HG03139 (cell line): ENCODE measurements around the gene MYO18B.

Experiments
- ATAC-seq: cut with Tn5 transposase; IDR thresholded peaks from one replicate; pipeline ENCODE4 v1.9.1; 2021; ENCODE audit not compliant: unreplicated experiment

The MYO18B gene

DNA sequence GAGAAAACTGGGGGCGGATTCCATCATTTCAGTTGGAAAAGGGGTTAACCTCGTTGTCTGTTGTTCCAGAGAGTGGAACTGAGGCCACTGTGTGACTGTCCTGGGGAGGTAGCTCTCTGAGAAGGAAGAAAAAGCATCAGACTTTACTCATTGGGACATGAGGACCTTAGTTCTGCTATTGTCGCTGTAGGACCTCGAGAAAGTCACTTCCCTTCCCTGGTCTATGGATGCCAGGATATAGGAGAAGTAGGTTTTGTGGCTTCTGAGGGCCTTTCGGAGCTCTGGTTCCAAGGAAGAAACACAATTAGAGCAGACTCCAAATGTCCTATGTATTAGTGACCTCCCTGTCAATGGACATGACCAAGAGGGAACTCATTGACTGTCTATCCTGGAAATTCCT, 6.2 kb downstream of the MYO18B start:
- ATAC-seq, result no peak

DNA sequence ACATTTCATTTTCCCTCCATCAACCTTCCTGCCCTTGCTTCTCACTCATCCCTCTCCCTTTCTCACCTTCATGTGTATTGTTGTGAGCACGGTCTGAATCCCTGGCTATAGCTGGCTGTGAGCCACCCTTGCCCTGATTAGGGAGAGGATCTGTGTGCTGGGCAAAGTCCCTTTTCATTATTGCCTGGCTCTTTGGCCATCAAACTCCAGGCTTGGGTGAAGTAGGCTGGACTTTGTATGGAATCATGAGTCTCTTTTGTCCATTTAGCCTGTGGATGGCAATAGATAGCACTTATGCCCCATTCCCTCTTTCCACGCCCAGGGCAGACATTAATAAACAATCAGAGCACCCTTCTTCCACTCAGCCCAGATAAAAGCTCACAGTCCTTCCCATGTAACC, 6.7 kb downstream of the MYO18B start:
- no peak for ATAC-seq

DNA sequence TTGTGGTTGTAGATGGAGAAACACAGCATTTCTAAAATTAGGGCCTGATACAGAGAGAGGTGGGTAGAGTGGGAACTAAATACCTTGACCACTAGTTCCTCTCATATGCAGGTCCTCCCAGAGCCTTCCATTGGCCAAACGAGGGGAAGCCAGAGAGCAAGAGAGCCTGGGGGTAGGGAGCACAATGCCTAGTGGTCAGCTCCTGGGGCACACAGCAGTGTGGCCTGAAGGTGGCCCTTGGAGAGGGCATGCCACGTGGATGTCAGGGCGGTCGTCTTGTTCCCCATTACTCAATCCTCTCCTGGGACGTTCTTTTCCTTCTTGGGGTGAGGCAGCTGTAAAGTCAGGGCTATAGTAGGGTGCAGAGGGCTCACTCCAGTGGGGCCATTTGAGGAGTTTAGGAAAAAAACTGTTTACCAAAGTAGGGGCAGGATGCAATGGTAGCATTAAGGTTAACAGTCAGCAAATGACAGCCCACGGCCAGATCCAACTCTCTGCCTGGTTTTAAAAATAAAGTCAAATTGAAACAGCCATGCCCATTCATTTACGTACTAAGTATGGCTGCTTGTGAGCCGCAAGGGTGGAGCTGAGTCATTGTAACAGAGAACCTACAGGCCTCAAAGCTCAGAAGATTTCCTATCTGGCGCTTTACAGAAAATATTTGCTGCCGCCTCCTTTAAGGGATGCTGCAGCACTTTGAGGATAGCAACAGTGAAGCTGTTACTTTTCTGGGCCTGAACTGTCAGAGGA, 7.6 kb downstream of the MYO18B start:
- ATAC-seq, result no peak

DNA sequence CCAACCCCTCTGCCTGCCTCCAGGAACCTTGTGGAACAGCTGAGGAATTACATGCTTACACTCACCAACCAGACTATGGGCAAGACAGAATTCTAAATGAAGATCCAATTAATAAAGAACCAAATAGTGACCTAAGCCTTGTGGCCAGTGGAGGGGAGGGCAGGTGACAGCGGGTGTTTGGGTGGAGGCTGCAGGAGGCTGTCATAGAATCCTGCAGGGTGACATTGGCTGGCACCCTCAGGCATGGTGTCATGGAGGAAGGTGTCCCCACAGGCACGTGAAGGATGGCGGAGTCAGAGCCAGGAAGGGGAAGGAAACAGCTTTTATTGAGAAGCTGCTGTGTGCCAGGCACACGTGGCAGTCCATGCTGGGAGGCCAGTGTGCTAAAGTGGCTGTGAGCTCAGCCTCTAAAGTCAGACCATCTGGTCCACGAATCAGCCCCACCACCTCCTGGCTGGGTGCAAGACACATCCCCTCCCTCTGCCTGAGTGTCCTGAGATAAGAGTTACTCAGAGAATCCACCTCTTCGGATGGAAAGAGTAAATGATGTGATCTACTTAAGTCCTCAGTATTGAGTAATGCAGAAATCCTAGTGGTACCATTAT, 8.7 kb downstream of the MYO18B start:
- ATAC-seq, result no peak

DNA sequence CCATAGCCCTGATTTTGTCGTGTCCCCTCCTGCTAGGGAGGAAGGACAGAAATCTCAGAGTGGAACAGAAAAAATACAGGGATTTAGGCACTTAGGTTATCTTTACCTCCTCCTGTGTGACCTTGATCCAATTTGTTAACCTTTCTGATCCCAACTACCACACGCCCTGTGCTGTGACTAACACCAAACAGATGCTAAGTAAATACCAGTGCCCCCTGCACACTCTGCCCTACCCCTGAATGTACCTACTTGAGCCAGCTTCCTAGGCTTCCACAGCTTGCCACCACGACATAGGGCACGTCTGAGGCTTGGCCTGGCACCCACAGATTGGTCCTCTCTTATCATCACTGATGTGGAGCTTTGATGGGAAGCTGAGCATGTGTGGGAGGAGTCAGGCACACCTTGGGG, 9.2 kb downstream of the MYO18B start:
- ATAC-seq, result no peak

DNA sequence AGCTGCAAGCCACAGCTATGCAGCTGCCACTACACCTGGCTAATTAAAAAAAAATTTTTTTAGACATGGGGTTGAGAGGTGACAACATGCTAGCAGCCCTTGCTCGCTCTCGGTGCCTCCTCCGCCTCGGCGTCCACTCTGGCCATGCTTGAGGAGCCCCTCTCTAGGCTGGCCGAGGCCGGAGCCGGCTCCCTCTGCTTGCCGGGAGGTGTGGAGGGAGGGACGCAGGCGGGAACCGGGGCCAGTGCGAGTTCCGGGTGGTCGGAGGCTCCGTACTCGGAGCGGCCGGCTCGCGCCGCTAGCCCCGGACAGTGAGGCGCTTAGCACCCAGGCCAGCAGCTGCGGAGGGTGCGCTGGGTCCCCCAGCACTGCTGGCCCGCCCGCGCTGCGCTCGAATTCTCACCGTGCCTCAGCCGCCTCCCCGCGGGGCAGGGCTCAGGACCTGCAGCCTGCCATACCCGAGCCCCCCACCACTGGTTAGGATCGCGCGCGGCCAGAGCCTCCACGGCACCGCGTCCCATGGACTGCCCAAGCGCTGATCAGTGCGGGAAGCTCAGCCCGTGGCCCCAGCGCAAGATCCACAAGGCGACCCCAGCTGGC, 10.7 kb downstream of the MYO18B start:
- no peak for ATAC-seq

DNA sequence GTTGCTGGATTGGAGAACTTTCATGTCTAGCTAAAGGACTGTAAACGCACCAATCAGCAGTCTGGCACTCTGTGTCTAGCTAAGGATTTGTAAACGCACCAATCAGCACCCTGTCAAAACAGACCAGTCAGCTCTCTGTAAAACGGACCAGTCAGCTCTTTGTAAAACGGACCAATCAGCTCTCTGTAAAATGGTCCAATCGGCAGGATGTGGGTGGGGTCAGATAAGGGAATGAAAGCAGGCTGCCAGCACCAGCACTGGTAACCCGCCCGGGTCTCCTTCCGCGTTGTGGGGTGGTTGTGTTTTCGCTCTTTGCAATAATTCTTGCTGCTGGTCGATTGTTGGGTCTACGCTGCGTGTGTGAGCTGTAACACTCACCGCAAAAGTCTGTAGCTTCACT, 11.3 kb downstream of the MYO18B start:
- ATAC-seq, result no peak

DNA sequence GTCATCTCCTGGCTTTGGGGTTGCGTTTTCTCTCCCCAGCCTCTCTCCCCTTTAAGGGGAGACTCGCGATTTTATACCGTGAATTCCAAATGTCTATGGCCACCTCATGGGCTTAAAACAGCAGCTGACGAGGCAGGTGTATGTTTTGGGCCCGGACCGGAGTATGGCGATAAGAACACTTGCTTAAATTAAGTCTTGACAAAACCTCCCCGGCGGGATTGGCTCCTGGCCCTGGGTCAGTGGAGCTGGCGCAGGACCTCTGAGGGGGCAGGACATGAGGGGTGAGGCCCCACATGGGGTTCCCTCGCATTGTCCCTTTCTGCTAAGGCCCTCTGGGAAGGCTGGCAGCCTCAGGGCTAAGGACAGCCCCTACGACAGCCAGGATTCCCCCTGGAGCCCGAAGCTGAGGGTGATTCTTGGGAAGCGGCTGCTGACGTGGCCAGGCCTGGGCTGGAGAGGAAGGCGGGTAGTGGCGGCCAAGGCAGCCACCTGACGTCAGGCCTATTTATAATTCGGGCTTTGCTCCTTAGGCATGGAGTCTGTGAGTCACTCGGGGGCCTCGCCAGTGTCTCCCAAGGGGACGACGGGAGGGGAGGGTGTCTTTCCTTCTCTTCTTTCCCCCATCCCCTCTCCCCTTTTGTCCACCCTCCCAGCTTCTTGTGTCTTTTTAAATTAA, 12.7 kb downstream of the MYO18B start:
- no peak for ATAC-seq

DNA sequence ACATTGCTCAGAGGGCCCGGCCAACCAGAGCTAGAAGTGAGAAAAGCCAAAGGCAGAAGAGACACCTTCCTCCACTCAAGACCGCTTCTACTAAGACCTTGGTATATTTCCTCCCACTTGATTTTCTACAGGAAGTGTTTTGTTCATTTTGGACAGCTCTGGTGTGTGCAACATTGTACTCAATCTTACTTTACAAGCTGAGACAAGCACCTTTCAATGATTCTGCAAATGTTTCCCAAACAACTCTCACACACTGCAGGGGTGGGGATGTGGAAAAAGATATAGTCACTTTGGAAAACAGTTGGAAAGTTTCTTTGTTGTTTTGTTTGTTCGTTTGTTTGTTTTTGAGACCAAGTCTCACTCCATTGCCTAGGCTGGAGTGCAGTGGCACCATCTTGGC, 15.7 kb downstream of the MYO18B start:
- ATAC-seq, result no peak

DNA sequence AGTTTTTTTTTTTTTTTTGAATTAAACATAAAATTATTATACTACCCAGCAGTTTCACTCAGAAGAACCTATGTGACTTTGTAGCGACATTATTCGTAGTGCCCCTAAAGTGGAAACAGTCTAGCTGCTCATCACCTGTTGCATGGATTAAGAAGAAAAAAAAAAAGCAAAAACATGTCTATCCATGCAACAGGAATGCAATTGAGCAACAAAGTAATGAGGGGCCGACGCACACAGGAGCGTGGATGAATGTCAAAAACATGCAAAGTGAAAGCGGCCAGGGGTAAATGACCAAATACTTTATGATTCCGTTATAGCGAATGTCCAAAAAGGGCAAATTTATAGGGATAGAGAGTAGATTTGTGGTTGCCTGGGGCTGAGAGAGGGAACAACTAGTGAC, 16.3 kb downstream of the MYO18B start:
- no peak for ATAC-seq

DNA sequence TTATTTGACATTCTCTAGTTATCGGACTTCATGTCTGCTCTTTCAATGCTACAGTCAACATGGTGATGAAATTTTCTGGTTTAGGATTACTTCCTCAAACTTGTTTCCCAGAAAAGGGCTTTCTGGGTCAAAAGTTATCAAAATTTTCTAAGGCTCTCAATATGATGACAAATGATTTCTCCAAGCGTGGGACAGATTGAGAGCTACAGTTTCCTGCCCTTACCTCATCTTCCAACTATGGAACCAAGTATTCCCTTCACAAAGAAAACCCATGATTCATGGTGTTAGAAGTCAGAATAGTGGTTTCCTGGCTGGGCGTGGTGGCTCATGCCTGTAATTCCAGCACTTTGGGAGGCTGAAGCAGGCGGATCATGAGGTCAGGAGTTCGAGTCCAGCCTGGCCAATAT, 17.8 kb downstream of the MYO18B start:
- no peak for ATAC-seq

DNA sequence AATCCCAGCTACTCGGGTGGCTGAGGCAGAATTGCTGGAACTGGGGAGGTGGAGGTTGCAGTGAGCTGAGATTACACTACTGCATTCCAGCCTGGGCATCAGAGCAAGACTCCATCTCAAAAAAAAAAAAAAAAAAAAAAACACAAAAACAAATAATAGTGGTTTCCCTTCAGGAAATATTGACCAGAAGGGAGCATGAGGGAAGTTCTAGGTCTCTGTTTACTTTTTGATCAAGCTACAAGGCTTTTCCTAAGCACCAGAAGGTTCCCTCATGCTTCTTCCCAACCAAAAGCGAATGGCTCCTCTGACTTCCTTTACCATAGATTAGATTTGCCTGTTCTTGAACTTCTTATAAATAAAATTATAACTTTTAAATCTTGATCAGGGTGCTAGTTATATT, 18.3 kb downstream of the MYO18B start:
- no peak for ATAC-seq

DNA sequence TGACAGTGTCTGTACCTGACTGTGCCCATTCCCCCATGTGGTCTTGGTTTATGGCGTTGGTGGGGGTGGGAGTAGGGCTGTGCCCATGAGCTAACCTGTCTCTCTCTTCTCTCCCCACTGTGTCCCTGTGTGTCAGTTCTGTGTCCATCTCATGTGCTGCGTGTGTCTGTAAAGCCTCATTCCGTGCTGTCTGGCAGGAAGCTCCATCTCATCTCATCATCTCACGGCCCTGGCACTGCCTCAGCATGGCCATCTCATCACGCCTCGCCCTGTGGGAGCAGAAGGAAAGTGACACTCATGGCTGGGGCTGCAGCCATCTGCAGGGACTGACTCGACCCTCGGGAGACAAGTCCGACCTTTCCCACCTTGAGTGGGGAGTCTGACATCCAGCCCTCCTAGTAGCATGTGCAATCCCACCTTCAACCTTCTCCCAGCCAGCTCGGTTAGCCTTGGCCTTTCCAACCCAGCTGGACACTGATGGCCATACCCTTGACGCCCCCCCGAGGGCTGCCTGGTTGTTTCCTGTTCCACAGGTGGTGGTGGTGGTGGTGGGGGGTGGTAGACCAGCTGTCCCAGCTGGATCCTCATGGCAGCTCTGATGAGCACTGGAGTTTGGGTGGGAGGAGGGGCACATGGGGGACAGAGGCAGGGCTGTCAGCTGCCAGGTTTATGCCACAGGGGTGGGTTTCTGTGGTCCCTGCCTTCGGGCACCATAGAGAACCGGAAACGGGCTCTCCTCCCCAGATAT, 19.0 kb downstream of the MYO18B start:
- no peak for ATAC-seq

DNA sequence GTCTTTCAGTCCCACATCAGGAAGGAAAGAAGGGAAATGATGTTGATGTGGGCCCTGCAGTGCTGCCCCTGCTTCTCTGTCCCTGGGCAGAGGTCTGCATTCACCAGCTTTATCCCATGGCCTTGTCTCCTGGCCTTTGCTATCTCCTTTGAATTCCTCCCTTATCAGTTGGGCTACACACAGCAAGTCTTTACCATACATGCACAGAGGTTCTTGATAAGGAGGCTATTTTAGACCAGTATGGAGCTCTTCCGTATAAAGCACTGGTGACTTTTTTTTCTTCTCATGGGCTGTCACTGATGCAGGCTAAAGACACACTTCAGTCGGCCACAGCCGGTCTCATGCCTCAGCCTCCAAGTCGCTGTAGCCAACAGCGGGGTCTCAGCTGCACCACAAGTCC, 20.2 kb downstream of the MYO18B start:
- ATAC-seq, result no peak

DNA sequence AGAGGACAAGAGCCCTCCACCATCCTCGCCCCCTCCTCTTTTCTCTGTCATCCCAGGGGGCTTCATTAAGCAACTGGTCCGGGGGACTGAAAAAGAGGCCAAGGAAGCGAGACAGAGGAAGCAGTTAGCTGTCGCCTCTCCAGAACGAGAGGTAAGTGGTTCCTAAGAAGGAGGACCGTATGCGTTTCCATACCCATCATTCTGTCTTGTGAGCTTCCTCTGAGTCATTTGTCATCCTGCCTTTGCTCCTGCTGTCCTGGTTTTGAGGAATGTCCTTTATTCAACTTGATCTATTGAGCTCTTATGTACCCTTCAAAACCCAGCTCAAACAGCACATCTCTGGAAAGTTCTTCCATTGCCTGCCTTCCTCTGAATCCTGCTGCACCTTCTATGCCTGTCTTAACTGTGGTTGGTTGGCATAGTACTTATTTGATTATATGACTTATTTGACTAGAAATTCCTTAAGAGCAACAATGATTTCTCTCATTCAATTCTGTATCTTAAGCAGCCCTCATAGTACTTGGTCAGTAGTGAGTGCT, 21.3 kb downstream of the MYO18B start:
- ATAC-seq, result no peak

DNA sequence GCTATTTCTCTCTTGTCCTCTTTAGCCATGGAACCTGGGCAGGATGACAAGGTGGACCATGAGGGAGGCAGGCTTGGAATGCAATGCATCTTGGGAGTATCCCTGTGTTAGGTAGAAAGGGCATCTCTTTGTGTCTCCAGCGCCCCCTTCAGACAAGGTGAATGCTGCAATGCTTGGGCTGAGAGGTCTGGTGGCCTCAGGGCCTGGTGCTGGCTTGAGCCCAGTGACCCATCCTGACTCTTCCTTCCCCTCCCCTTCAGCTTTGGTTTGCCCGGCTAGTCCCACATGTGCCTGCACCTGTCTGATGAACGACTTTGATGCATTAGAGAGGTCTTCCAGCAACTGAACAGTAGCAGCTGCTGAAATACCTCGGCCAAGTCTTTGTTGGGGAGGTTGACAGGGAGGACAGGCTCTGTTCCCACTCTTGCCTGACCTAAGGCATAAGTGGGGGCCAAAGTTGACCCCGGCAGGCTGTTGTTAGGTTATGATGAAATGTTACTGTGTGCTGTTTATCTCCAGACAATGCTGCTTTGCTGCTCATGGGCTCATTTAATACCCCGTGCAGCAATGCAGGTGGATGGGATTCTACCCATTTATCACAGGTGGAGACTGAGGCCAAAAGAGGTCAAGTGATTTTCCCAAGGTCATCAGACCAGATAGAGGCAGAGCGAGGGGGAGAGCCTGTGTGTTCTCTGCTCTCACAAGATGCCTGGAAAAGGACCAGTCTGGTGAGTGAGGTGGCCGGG, 22.5 kb downstream of the MYO18B start:
- ATAC-seq, result no peak

DNA sequence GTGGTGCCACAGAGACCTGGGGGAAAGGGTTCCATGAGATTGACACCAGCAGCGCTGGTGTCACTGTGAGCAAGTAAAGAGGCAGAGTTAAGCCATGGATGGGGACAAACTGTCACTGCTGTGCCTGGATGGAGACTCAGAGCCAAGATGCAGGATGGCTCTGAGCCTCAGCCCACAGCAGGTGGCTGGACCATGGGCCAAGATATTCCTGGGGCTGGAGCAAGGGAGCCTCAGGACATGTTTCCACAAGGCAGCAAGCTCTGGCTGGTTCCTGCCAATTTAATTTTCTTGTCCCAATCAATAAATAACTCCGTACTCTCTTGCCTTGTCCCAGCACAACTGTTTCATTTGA, 23.0 kb downstream of the MYO18B start:
- ATAC-seq, result no peak

DNA sequence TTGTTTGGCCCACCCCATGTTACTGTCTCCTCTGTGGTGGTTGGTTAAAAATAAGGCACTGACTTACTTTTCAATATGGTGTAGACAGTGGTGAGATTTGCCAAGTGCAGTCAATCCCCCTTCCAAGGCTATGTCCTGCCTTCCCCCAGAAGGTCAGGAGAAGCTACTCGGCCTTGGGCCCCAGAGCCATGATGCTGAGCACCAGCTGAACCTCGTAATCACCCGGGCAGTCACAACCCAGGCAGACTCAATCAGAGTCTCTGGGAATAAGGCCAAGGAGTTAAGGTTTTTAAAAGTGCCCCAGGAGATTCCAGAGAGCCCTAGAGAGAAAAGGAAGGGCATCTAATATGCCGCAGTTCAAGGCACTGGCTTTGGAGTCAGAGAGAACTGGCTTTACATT, 23.8 kb downstream of the MYO18B start:
- no peak for ATAC-seq

DNA sequence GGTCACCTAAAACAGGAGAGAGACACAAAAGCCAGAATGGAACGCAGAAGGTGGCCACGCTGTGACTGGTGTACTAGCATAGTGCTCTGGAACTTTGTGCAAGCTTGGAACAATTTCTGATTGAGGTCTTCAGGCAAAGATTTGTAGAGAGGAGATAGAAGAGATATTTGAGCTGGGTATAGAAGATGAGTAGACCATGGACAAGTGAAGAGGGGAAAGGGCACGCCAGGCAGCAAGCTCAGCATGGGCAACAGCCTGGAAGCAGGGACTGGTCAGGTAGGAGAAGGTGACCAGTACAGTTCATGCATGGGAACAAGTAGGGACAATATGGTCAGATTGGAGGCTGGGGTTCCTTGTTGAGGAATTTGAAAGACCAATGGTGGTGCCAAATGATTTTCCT, 24.4 kb downstream of the MYO18B start:
- ATAC-seq, result no peak

DNA sequence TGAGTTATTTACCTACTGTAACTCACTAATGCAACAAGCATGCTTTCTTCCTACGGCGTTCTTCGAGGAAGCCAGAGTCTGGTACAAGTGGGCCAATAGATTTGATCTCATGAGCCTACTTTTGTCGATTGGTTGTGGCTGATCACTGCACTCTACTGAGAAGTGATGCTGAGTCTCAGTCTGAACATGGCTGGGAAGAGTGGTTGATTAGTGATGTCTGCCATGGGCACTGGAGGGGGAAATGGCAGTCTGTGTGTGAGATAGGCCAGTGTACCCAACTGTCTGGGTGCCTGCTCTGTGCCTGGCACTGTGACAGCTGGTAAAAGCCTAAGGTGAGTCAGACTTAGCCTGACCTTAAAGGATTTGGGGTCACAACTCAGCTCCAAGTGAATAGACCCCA, 28.3 kb downstream of the MYO18B start:
- ATAC-seq, result no peak
